ENCODE measurements around the gene OPRM1. TPM values are rescaled to one million over a fixed set of nuclear protein-coding genes. Genes with fewer than 3 reads are reported as not detected.

The OPRM1 gene
- total RNA-seq, 1 experiment from 2014 or later: not detected

DNA sequence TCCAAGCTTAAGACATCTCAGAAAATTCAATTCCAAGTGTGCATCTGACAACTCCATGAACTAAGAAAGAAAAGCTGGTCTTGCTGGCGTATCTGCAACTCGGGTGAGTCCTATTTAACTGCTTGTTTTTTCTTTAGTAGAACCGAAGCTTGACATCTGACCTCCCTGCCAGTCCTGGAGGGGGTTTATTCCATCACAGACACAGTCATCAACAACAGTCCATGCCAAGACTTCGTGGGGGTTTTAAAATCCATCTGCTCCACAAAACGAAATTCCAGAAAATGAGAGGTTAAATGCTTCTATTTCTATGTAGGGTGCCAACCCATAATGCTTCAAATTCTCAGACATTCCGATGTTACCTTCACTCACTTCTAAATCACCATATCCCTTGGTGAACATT, 183.7 kb downstream of the OPRM1 start:
- no peak overlapping the region for H3K4me2 ChIP-seq (ENCODE audit: insufficient read depth, insufficient read length, low read length)
- H3K9ac ChIP-seq (ENCODE audit: extremely low read depth, insufficient read length, low read length): no peak overlapping the region
- H4K8ac ChIP-seq (replicated peaks; ENCODE audit: insufficient read length, low read depth, low read length): no peak overlapping the region
- no peaks in the 10 kb centered on the region for H3K23me2 ChIP-seq (ENCODE audit: insufficient read length, low read depth, low read length, poor library complexity, severe bottlenecking)
- no CpG with 5 or more reads among the region's 6 CpGs for WGBS (ENCODE audit: extremely low coverage, insufficient read length, low lambda C conversion rate)
- no peak for DNase-seq
- H3K9me3 ChIP-seq (ENCODE audit: control insufficient read depth, low read depth, low read length): no peaks in the 10 kb centered on the region
- Mint-ChIP-seq H3K27ac (no peak overlapping the region), H3K36me3 (ENCODE audit: insufficient read depth in 1 of 3, low read depth in 3 of 3) (no peaks in the 10 kb centered on the region; a peak in 1 of 7 replicates), H3K4me3 (no peak overlapping the region), H3K9me3 (no peaks in the 10 kb centered on the region), H3K4me1 (peaks cover 13 to 21% of the 10 kb centered on the region in 2 experiments), H3K27me3 (ENCODE audit: low read depth) (no peaks in the 10 kb centered on the region)
- no peak overlapping the region for H2BK12ac ChIP-seq (ENCODE audit: insufficient read length, low read depth, low read length)
- no peak overlapping the region for H2BK5ac ChIP-seq (ENCODE audit: insufficient read length, low read length)
- no peak overlapping the region for H3K23ac ChIP-seq (ENCODE audit: insufficient read length, low read depth, low read length)
- H2BK20ac ChIP-seq (ENCODE audit: low read depth, low read length, poor library complexity, severe bottlenecking): no peak overlapping the region
- H3T11ph ChIP-seq (ENCODE audit: low read length): no peak overlapping the region
- no peak overlapping the region for H3K27ac ChIP-seq (ENCODE audit: insufficient read length, low read depth, low read length)
- TF ChIP-seq, protein P1, sequence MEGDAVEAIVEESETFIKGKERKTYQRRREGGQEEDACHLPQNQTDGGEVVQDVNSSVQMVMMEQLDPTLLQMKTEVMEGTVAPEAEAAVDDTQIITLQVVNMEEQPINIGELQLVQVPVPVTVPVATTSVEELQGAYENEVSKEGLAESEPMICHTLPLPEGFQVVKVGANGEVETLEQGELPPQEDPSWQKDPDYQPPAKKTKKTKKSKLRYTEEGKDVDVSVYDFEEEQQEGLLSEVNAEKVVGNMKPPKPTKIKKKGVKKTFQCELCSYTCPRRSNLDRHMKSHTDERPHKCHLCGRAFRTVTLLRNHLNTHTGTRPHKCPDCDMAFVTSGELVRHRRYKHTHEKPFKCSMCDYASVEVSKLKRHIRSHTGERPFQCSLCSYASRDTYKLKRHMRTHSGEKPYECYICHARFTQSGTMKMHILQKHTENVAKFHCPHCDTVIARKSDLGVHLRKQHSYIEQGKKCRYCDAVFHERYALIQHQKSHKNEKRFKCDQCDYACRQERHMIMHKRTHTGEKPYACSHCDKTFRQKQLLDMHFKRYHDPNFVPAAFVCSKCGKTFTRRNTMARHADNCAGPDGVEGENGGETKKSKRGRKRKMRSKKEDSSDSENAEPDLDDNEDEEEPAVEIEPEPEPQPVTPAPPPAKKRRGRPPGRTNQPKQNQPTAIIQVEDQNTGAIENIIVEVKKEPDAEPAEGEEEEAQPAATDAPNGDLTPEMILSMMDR (conservative IDR thresholded peaks at IDR 0.05): no peak
- no peak overlapping the region for H2BK15ac ChIP-seq (ENCODE audit: low read depth, low read length)
- 0 out of 2 replicates have a peak, but pooled peaks cover 2% of the 10 kb centered on the region for H3K4me1 ChIP-seq (ENCODE audit: insufficient read depth, low read length)
- no peak overlapping the region for H2BK120ac ChIP-seq (ENCODE audit: low read depth, low read length, poor library complexity, severe bottlenecking)
- no peak overlapping the region for H3K4ac ChIP-seq (ENCODE audit: low read depth, low read length)
- H3K56ac ChIP-seq (ENCODE audit: insufficient read length, low read depth, low read length): no peak overlapping the region
- H2AFZ ChIP-seq (ENCODE audit: low read length): no peak overlapping the region
- H3K14ac ChIP-seq (ENCODE audit: insufficient read depth, low read length): no peak overlapping the region
- no peak overlapping the region for H4K91ac ChIP-seq (ENCODE audit: insufficient read length, low read depth, low read length)
- no peak overlapping the region for H3K18ac ChIP-seq (ENCODE audit: insufficient read length, low read depth, low read length)
- H3K27me3 ChIP-seq (ENCODE audit: insufficient read depth, low read length): no peaks in the 10 kb centered on the region
- no peaks in the 10 kb centered on the region for H3K79me1 ChIP-seq (ENCODE audit: insufficient read depth, low read depth, low read length, poor library complexity, severe bottlenecking)
- no peaks in the 10 kb centered on the region for H4K20me1 ChIP-seq (ENCODE audit: control insufficient read depth, insufficient read depth, insufficient read length)
- H3K79me2 ChIP-seq (ENCODE audit: insufficient read depth, low read length): no peaks in the 10 kb centered on the region
- H2AK5ac ChIP-seq (ENCODE audit: insufficient read length, low read length): no peak overlapping the region
- no peak overlapping the region for H4K5ac ChIP-seq (ENCODE audit: insufficient read length, low read depth, low read length)

Measured in H9 (cell line).